ENCODE results near the gene C3orf80.
"Not testable (repeated sequence)": the region's sequence is repeated elsewhere in the genome, so short reads cannot be mapped to it uniquely, and the experiment has no call there.

Gene C3orf80

DNA sequence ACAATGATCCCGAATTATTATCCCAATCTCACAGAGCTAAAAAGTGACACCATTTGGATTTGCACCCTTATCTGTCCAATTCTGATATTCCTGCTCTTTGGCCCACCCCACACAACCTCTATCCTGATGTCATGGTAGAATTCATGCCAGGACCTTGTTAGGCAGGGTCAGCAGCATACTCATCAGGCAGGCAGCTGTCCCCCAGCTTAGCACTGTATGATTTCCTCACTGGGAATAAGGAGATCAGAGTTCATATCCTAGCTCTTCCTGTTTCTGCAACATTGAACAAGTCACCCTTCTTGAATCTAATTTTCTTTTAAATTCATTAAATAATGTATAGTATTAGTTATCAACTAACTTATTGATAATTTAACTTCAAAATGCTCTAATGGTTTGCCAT lies 12.0 kb upstream of the C3orf80 start:
- no peak for DNase-seq (ENCODE audit: low spot score)

GRCh38 chr3:160217675-160218074 lies 7.5 kb upstream of the C3orf80 start:
- no peak for DNase-seq (ENCODE audit: low spot score)

GRCh38 chr3:160218136-160218535 lies 7.1 kb upstream of the C3orf80 start:
- DNase-seq (ENCODE audit: low spot score): no peak

GRCh38 chr3:160220038-160220437 lies 5.2 kb upstream of the C3orf80 start:
- no peak for DNase-seq (ENCODE audit: low spot score)

- no peak for DNase-seq (ENCODE audit: low spot score)
Observed at GRCh38 chr3:160221019-160221418, 4.2 kb upstream of the C3orf80 start.

DNA sequence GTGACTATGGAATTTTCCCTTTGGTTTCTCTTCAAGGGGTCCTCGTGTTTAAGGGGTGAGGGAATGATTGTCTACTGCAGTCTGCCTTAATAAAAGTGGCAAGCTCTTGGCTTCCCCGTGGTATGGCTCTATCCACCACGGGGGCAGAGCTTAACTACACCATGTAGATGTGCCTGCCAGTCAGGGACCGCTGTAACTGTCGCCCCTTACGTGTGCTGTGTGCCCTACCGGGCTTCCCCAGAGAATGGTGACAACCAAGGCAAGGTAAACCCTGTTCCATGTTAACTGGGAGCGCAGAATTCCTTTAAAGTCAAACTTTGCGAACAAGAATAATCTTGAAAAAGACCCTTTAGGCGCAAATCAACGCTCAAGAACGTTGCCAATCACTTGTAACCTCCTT lies 966 bp upstream of the C3orf80 start:
- no peak for DNase-seq (ENCODE audit: low spot score)

GRCh38 chr3:160224811-160225175 lies 429 bp upstream of the C3orf80 start:
- DNase-seq (ENCODE audit: low spot score): no peak

DNA sequence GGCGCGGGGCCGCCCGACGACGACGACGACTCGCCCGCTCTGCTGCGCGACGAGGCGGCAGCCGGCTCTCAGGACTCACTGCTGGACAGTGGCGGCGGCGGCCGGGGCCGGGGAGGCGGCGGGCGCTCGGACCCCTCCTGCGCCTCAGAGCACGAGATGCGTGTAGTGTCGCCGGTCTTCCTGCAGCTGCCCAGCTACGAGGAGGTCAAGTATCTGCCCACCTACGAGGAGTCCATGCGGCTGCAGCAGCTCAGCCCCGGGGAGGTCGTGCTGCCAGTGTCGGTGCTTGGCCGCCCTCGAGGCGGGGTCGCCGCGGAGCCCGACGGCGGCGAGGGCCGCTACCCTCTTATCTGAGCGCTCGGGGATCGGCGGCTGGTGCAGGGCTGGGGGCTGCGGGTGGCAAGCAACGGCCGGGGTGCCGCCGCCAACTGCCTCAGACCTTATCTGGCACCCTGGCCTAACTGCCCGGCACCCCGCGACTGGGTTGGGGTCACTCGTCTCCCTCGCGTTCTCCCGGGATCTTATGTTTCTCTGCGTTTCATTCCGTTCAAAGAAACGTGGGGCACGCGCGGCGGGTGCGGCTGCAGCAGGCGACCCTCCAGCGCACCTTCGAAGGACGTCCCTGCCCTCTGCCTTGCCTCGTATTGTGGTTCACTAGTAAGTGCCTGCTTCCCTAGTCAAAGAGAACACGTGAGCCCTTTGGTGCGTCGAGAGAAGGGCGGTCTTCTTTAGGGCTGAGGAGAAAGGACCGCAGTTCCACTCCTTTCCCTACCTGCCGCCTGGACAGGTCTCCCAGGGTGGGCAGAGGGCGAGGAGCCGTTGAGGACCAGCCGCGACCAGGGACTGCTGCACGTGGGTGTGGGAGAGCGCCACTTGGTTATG lies 1.0 kb downstream of the C3orf80 start:
- peak; percentile 53 for DNase-seq (ENCODE audit: low spot score)

DNA sequence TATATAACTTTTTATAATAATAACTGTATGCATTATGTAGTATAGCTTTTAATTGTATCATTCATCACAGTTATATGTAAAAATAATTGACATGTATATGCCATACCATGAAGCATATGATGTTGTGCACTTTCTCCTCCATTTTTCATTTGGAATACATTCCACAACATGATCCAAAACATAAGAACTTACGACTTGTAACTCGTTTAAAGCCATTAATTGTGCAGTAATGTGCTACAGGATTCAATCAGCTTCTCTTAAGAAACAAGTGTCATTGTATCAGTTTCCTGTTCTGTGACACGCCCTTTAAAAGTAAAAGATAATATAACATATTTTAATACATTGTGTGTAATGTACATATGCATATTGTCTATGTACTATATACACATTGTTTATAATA lies 2.2 kb downstream of the C3orf80 start:
- DNase-seq (ENCODE audit: low spot score): no peak

DNA sequence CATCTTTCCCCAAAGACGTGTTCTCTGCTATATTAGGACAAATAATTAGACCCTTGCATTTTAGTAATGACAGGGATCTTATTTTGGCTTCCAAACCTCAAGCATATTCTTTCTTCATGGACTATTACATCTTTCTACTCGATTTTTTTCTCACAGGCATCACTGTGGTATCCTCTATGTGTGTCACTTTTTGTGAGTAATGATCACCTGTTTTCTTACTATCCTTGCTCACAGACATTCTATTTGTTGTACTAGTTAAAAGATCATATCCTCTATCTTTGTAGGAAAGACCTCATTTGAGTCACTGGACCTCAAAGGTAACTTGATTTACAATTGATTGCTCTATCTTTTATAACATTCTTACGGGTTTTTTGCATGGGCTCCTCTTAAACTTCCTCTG lies 6.8 kb downstream of the C3orf80 start:
- no peak for DNase-seq (ENCODE audit: low spot score)

DNA sequence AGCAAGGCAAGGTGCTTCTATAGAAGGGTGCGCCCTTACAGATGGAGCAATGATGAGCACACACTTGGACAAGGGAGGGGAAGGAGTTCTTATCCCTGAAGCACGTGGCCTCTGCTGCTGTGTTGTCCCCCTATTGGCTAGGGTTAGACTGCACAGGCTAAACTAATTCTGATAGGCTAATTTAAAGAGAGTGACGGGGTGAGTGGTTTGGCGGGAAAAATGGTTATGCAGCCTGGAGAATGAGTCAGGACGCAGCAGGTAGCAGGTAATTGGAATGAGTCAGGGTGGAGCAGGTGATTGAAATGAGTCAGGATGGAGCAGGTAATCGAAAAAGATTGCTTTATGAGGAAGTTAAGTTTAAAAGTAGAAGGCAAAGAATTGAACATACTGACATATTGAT lies 15.5 kb downstream of the C3orf80 start:
- DNase-seq (ENCODE audit: low spot score): not testable (repeated sequence)

- no peak for DNase-seq (ENCODE audit: low spot score)
Observed at GRCh38 chr3:160245261-160245800, 20.1 kb downstream of the C3orf80 start.

GRCh38 chr3:160247766-160248165 lies 22.5 kb downstream of the C3orf80 start:
- DNase-seq (ENCODE audit: low spot score): no peak

GRCh38 chr3:160253298-160253697 lies 28.1 kb downstream of the C3orf80 start:
- DNase-seq (ENCODE audit: low spot score): no peak

GRCh38 chr3:160257606-160258005 lies 32.4 kb downstream of the C3orf80 start:
- no peak for DNase-seq (ENCODE audit: low spot score)

DNA sequence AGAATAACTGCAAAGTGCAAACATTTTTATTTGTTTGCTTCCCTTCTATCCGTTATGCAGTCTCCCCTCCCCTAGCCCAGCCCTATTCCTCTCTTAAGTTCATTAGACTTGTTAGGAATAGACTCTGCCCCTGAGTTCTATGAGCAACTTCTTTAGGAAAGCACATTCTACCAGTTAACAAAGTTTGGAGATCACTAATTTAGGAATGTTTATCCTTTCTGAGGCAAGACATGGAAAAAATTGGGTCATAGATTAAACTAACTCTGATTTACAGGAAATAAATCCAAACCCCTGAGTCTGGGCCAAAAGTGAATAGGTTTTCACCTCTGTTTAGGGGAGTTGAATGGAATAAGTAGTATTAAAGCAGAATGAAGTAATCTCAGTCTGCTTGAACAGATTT lies 34.4 kb downstream of the C3orf80 start:
- no peak for DNase-seq (ENCODE audit: low spot score)

- peak; percentile 11 for DNase-seq (ENCODE audit: low spot score)
Observed at GRCh38 chr3:160260587-160261270, 35.5 kb downstream of the C3orf80 start.

GRCh38 chr3:160265088-160265487 lies 39.9 kb downstream of the C3orf80 start:
- no peak for DNase-seq (ENCODE audit: low spot score)

All from GM03348 (cell line).